ENCODE data around the gene FLRT3. TPM values are rescaled to one million over a fixed set of nuclear protein-coding genes. Genes with fewer than 3 reads are reported as not detected.

The FLRT3 gene
- total RNA-seq, result not detected in 2 replicates

- Mint-ChIP-seq H3K27me3 (ENCODE audit: low read depth) (no peaks in the 10 kb centered on the region), H3K9me3 (peaks cover 4% of the 10 kb centered on the region), H3K27ac (no peak within 1 kb of the TSS), H3K4me3 (ENCODE audit: low read depth) (no peak within 1 kb of the TSS), H3K4me1 (ENCODE audit: low read depth) (no peaks in the 10 kb centered on the region), H3K36me3 (ENCODE audit: low read depth) (no peaks in the 10 kb centered on the region)
- no peak for DNase-seq (ENCODE audit: low spot score)
- intact Hi-C loops (cut with micrococcal nuclease), result no loop called here
These were observed at the start of gene FLRT3 for GRCh38 chr20:14337400-14338171. Gene FLRT3 (minus strand): TSS chr20:14337612. CDS start chr20:14327506, 10,106 bp downstream.

GRCh38 chr20:14386726-14387125, 49.3 kb upstream of the FLRT3 start:
- Mint-ChIP-seq H3K36me3 (ENCODE audit: low read depth) (no peaks in the 10 kb centered on the region), H3K4me1 (ENCODE audit: low read depth) (no peaks in the 10 kb centered on the region), H3K27ac (no peak overlapping the region), H3K9me3 (peaks cover 47% of the 10 kb centered on the region), H3K4me3 (ENCODE audit: low read depth) (no peak overlapping the region), H3K27me3 (ENCODE audit: low read depth) (no peaks in the 10 kb centered on the region)
- intact Hi-C loops (cut with micrococcal nuclease), result no loop called here
- no peak for DNase-seq (ENCODE audit: low spot score)

GRCh38 chr20:14385176-14385740, 47.8 kb upstream of the FLRT3 start:
- intact Hi-C loops (cut with micrococcal nuclease), result no loop called here
- Mint-ChIP-seq H3K4me3 (ENCODE audit: low read depth) (no peak overlapping the region), H3K9me3 (peaks cover 43% of the 10 kb centered on the region), H3K4me1 (ENCODE audit: low read depth) (no peaks in the 10 kb centered on the region), H3K36me3 (ENCODE audit: low read depth) (no peaks in the 10 kb centered on the region), H3K27me3 (ENCODE audit: low read depth) (no peaks in the 10 kb centered on the region), H3K27ac (no peak overlapping the region)
- no peak for DNase-seq (ENCODE audit: low spot score)

GRCh38 chr20:14384416-14385175, 47.2 kb upstream of the FLRT3 start:
- Mint-ChIP-seq H3K27ac (no peak overlapping the region), H3K4me3 (ENCODE audit: low read depth) (no peak overlapping the region), H3K36me3 (ENCODE audit: low read depth) (no peaks in the 10 kb centered on the region), H3K9me3 (peaks cover 42% of the 10 kb centered on the region), H3K4me1 (ENCODE audit: low read depth) (no peaks in the 10 kb centered on the region), H3K27me3 (ENCODE audit: low read depth) (no peaks in the 10 kb centered on the region)
- no peak for DNase-seq (ENCODE audit: low spot score)
- intact Hi-C loops (cut with micrococcal nuclease), result no loop called here

GRCh38 chr20:14383335-14383734, 45.9 kb upstream of the FLRT3 start:
- H3K4me3 Mint-ChIP-seq (ENCODE audit: low read depth), result no peak overlapping the region
- intact Hi-C loops (cut with micrococcal nuclease), result no loop called here
- no peaks in the 10 kb centered on the region for H3K4me1 Mint-ChIP-seq (ENCODE audit: low read depth)
- peaks cover 42% of the 10 kb centered on the region for H3K9me3 Mint-ChIP-seq
- H3K27ac Mint-ChIP-seq, result no peak overlapping the region
- no peaks in the 10 kb centered on the region for H3K27me3 Mint-ChIP-seq (ENCODE audit: low read depth)
- no peak for DNase-seq (ENCODE audit: low spot score)
- H3K36me3 Mint-ChIP-seq (ENCODE audit: low read depth), result no peaks in the 10 kb centered on the region

- no peaks in the 10 kb centered on the region for H3K36me3 Mint-ChIP-seq (ENCODE audit: low read depth)
- intact Hi-C loops (cut with micrococcal nuclease), result no loop called here
These were observed 40.9 kb upstream of the FLRT3 start for GRCh38 chr20:14378326-14378725.

GRCh38 chr20:14375416-14375985, 38.1 kb upstream of the FLRT3 start:
- no peaks in the 10 kb centered on the region for H3K27me3 Mint-ChIP-seq (ENCODE audit: low read depth)
- no peak overlapping the region for H3K4me3 Mint-ChIP-seq (ENCODE audit: low read depth)
- intact Hi-C loops (cut with micrococcal nuclease), result no loop called here
- no peak overlapping the region for H3K27ac Mint-ChIP-seq
- DNase-seq (ENCODE audit: low spot score), result no peak
- H3K4me1 Mint-ChIP-seq (ENCODE audit: low read depth), result no peaks in the 10 kb centered on the region
- peaks cover 19% of the 10 kb centered on the region for H3K9me3 Mint-ChIP-seq
- no peaks in the 10 kb centered on the region for H3K36me3 Mint-ChIP-seq (ENCODE audit: low read depth)

More at GRCh38 chr20:14378326-14378725, 40.9 kb upstream of the FLRT3 start:
- no peaks in the 10 kb centered on the region for H3K4me1 Mint-ChIP-seq (ENCODE audit: low read depth)
- no peak overlapping the region for H3K4me3 Mint-ChIP-seq (ENCODE audit: low read depth)
- H3K27me3 Mint-ChIP-seq (ENCODE audit: low read depth), result no peaks in the 10 kb centered on the region
- peaks cover 28% of the 10 kb centered on the region for H3K9me3 Mint-ChIP-seq
- DNase-seq (ENCODE audit: low spot score), result no peak
- no peak overlapping the region for H3K27ac Mint-ChIP-seq

- H3K36me3 Mint-ChIP-seq (ENCODE audit: low read depth), result no peaks in the 10 kb centered on the region
- H3K27me3 Mint-ChIP-seq (ENCODE audit: low read depth), result no peaks in the 10 kb centered on the region
- H3K4me1 Mint-ChIP-seq (ENCODE audit: low read depth), result no peaks in the 10 kb centered on the region
- peaks cover 15% of the 10 kb centered on the region for H3K9me3 Mint-ChIP-seq
- DNase-seq (ENCODE audit: low spot score), result no peak
- H3K4me3 Mint-ChIP-seq (ENCODE audit: low read depth), result no peak overlapping the region
- H3K27ac Mint-ChIP-seq, result no peak overlapping the region
- intact Hi-C loops (cut with micrococcal nuclease), result no loop called here
These were observed 36.8 kb upstream of the FLRT3 start for GRCh38 chr20:14374196-14374595.

GRCh38 chr20:14361509-14362345, 24.3 kb upstream of the FLRT3 start:
- intact Hi-C loops (cut with micrococcal nuclease), result no loop called here
- DNase-seq (ENCODE audit: low spot score), result no peak
- H3K27me3 Mint-ChIP-seq (ENCODE audit: low read depth), result no peaks in the 10 kb centered on the region
- no peak overlapping the region for H3K27ac Mint-ChIP-seq
- no peak overlapping the region for H3K4me3 Mint-ChIP-seq (ENCODE audit: low read depth)
- peaks cover 41% of the 10 kb centered on the region for H3K9me3 Mint-ChIP-seq
- H3K36me3 Mint-ChIP-seq (ENCODE audit: low read depth), result no peaks in the 10 kb centered on the region
- no peaks in the 10 kb centered on the region for H3K4me1 Mint-ChIP-seq (ENCODE audit: low read depth)

- H3K27ac Mint-ChIP-seq, result no peak overlapping the region
- no peaks in the 10 kb centered on the region for H3K4me1 Mint-ChIP-seq (ENCODE audit: low read depth)
- H3K4me3 Mint-ChIP-seq (ENCODE audit: low read depth), result no peak overlapping the region
- intact Hi-C loops (cut with micrococcal nuclease), result no loop called here
- H3K27me3 Mint-ChIP-seq (ENCODE audit: low read depth), result no peaks in the 10 kb centered on the region
- no peaks in the 10 kb centered on the region for H3K36me3 Mint-ChIP-seq (ENCODE audit: low read depth)
- peaks cover 36% of the 10 kb centered on the region for H3K9me3 Mint-ChIP-seq
- no peak for DNase-seq (ENCODE audit: low spot score)
These were observed 23.0 kb upstream of the FLRT3 start for GRCh38 chr20:14360416-14360815.

- Mint-ChIP-seq H3K9me3 (peaks cover 20% of the 10 kb centered on the region), H3K36me3 (ENCODE audit: low read depth) (no peaks in the 10 kb centered on the region), H3K27ac (no peak overlapping the region), H3K4me1 (ENCODE audit: low read depth) (no peaks in the 10 kb centered on the region), H3K4me3 (ENCODE audit: low read depth) (no peak overlapping the region), H3K27me3 (ENCODE audit: low read depth) (no peaks in the 10 kb centered on the region)
- no peak for DNase-seq (ENCODE audit: low spot score)
- intact Hi-C loops (cut with micrococcal nuclease), result no loop called here
These were observed 18.4 kb upstream of the FLRT3 start for GRCh38 chr20:14355791-14356190.

- Mint-ChIP-seq H3K4me3 (ENCODE audit: low read depth) (no peak overlapping the region), H3K27ac (no peak overlapping the region), H3K36me3 (ENCODE audit: low read depth) (no peaks in the 10 kb centered on the region), H3K27me3 (ENCODE audit: low read depth) (no peaks in the 10 kb centered on the region), H3K4me1 (ENCODE audit: low read depth) (no peaks in the 10 kb centered on the region), H3K9me3 (peaks cover 20% of the 10 kb centered on the region)
- intact Hi-C loops (cut with micrococcal nuclease), result no loop called here
- DNase-seq (ENCODE audit: low spot score), result no peak
These were observed 7.3 kb upstream of the FLRT3 start for GRCh38 chr20:14344746-14345145.
